ENCODE measurements around the gene SNRPD3. TPM values are rescaled to one million over a fixed set of nuclear protein-coding genes. Genes with fewer than 3 reads are reported as not detected.
A peak's percentile ranks its signal among the peaks of the same experiment; 100 is the strongest.

SNRPD3 gene
- total RNA-seq, 1 donor from 2014 or later, result 95.1 TPM

- Mint-ChIP-seq H3K27ac (no peak overlapping the region), H3K4me1 (peaks cover 31% of the 10 kb centered on the region), H3K4me3 (no peak overlapping the region), H3K9me3 (no peaks in the 10 kb centered on the region), H3K36me3 (no peaks in the 10 kb centered on the region), H3K27me3 (ENCODE audit: low read depth) (peaks cover 4% of the 10 kb centered on the region)
- DNase-seq (ENCODE audit: low spot score in 2 of 2, unreplicated experiment in 2 of 2), result no peak
- no peak for TF ChIP-seq CTCF (IDR thresholded peaks at IDR 0.05; ENCODE audit: unreplicated experiment)
Measured at GRCh38 chr22:24513378-24514240, 42.2 kb upstream of the SNRPD3 start.

GRCh38 chr22:24514241-24515026 is 41.4 kb upstream of the SNRPD3 start:
- Mint-ChIP-seq H3K4me1 (peaks cover 31% of the 10 kb centered on the region), H3K36me3 (no peaks in the 10 kb centered on the region), H3K4me3 (no peak overlapping the region), H3K9me3 (no peaks in the 10 kb centered on the region), H3K27me3 (ENCODE audit: low read depth) (peaks cover 4% of the 10 kb centered on the region), H3K27ac (no peak overlapping the region)
- no peak for TF ChIP-seq CTCF (IDR thresholded peaks at IDR 0.05; ENCODE audit: unreplicated experiment)
- no peak for DNase-seq (ENCODE audit: low spot score in 2 of 2, unreplicated experiment in 2 of 2)

- TF ChIP-seq CTCF (IDR thresholded peaks at IDR 0.05; ENCODE audit: unreplicated experiment), result no peak
- Mint-ChIP-seq H3K4me3 (no peak overlapping the region), H3K27me3 (ENCODE audit: low read depth) (peaks cover 4% of the 10 kb centered on the region), H3K27ac (no peak overlapping the region), H3K4me1 (peaks cover 31% of the 10 kb centered on the region), H3K36me3 (no peaks in the 10 kb centered on the region), H3K9me3 (no peaks in the 10 kb centered on the region)
- DNase-seq (ENCODE audit: low spot score in 2 of 2, unreplicated experiment in 2 of 2), result no peak
Measured at GRCh38 chr22:24515027-24515338, 40.8 kb upstream of the SNRPD3 start.

GRCh38 chr22:24516301-24516737 is 39.5 kb upstream of the SNRPD3 start:
- no peak for TF ChIP-seq CTCF (IDR thresholded peaks at IDR 0.05; ENCODE audit: unreplicated experiment)
- DNase-seq (ENCODE audit: low spot score in 2 of 2, unreplicated experiment in 2 of 2), result peak in 1 of 2 experiments; percentile 53
- no peaks in the 10 kb centered on the region for H3K36me3 Mint-ChIP-seq
- H3K27ac Mint-ChIP-seq, result peak overlapping the region; percentile 87
- no peak overlapping the region for H3K4me3 Mint-ChIP-seq
- peaks cover 21% of the 10 kb centered on the region for H3K4me1 Mint-ChIP-seq
- H3K9me3 Mint-ChIP-seq, result no peaks in the 10 kb centered on the region
- H3K27me3 Mint-ChIP-seq (ENCODE audit: low read depth), result peaks cover 6% of the 10 kb centered on the region

GRCh38 chr22:24517446-24517845 is 38.4 kb upstream of the SNRPD3 start:
- H3K27ac Mint-ChIP-seq, result no peak overlapping the region
- H3K4me3 Mint-ChIP-seq, result no peak overlapping the region
- H3K27me3 Mint-ChIP-seq (ENCODE audit: low read depth), result peaks cover 4% of the 10 kb centered on the region
- no peaks in the 10 kb centered on the region for H3K9me3 Mint-ChIP-seq
- no peak for TF ChIP-seq CTCF (IDR thresholded peaks at IDR 0.05; ENCODE audit: unreplicated experiment)
- peaks cover 23% of the 10 kb centered on the region for H3K4me1 Mint-ChIP-seq
- no peaks in the 10 kb centered on the region for H3K36me3 Mint-ChIP-seq
- no peak for DNase-seq (ENCODE audit: low spot score in 2 of 2, unreplicated experiment in 2 of 2)

Measured in mesothelial cell of epicardium (in vitro differentiated cells).